GM18861 (cell line): ENCODE results near the gene SPEF1.

Source experiments
- ATAC-seq: cut with Tn5 transposase; IDR thresholded peaks from one replicate; pipeline ENCODE4 v1.9.1; 2021; ENCODE audit not compliant: unreplicated experiment

SPEF1 gene

GRCh38 chr20:3732327-3733118 is 48.7 kb downstream of the SPEF1 start, which contains the start of gene HSPA12B:
TSS of gene HSPA12B (plus strand) at chr20:3732685. CDS start at chr20:3738675, 5,990 bp downstream.
- ATAC-seq, result no peak

GRCh38 chr20:3731944-3732326 is 49.3 kb downstream of the SPEF1 start:
- ATAC-seq, result no peak

- no peak for ATAC-seq
Observed at GRCh38 chr20:3730803-3731672, 50.2 kb downstream of the SPEF1 start.

- ATAC-seq, result no peak
Observed at GRCh38 chr20:3729811-3730540, 51.3 kb downstream of the SPEF1 start.

GRCh38 chr20:3729378-3729777 is 51.9 kb downstream of the SPEF1 start:
- ATAC-seq, result no peak

GRCh38 chr20:3728876-3729275 is 52.4 kb downstream of the SPEF1 start:
- ATAC-seq, result no peak

- ATAC-seq, result no peak
Observed at GRCh38 chr20:3728354-3728753, 52.9 kb downstream of the SPEF1 start.
